OCI-M1 (cell line): ENCODE measurements around the gene HOXD13.

Experiments
- DNase-seq: peaks from one replicate; lab custom pipeline; 2025; lab: John Stamatoyannopoulos, UW

The HOXD13 gene

DNA sequence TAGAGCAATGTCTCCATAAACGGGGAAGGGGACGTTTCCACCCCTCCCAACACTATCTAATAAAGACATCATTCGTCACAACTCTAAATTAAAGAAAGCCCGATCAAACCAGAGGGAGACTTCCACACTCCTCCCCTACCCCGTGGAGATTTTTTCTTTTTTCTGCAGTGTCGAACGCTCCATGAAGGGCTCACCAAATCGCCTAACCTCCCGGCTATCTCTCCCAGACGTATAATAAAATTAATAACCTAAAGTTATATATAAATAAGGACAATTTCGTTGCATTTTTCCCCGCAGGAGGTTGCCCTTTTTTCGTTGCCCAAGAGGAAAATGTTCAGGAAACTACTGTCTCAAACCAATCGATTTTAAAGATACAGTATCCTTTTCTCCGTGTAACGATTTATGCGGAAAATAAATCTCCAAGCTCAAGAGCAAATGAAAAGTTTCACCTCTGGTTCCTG is 11.1 kb upstream of the HOXD13 start:
- no peak for DNase-seq

DNA sequence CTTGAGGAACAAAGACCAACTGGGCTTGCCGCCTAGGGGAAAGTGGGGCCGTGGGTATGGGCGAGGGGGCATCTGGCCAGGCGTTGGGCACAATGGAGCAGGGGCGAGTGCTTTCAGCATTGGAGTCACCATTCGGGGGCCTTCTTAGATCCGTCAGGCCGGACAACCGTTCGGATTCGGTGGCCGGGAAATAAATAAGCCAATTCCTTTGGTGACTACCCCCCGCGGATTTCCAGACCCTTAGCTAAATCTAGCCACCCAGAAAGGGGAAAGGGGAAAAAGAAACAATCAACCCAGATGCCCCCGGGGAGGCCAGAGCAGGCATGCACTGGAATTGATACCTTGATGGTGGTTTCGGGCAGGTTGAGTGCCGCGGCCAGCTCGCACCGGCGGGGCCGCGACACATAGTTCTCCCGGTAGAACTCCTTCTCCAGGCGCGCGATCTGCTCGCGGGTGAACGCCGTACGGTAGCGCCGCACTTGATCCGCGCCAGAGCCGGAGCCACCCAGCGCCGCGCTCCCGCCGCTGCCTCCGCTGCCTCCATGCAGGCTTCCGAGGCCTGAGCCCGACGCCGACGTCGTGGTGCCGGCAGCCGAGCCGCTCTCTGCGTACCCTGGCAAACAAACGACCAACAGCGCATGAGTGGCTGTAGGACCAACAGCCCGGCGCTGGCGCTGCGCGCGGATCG is 10.5 kb upstream of the HOXD13 start:
- DNase-seq = no peak

DNA sequence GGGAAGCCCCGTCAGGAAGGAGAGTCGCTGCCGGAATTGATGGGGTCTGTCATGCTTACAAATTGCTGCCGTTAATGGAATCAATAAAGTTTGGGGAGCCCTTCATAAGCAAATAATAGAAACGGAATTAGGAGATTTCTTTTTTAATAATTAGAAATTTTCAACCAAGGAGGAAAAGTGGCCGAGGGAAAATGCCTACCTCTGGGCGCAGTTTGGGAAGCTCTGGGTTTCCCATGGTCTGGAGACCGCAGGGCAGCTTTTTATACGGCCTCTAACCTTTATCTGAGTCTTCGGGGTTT is 10.0 kb upstream of the HOXD13 start:
- no peak for DNase-seq

DNA sequence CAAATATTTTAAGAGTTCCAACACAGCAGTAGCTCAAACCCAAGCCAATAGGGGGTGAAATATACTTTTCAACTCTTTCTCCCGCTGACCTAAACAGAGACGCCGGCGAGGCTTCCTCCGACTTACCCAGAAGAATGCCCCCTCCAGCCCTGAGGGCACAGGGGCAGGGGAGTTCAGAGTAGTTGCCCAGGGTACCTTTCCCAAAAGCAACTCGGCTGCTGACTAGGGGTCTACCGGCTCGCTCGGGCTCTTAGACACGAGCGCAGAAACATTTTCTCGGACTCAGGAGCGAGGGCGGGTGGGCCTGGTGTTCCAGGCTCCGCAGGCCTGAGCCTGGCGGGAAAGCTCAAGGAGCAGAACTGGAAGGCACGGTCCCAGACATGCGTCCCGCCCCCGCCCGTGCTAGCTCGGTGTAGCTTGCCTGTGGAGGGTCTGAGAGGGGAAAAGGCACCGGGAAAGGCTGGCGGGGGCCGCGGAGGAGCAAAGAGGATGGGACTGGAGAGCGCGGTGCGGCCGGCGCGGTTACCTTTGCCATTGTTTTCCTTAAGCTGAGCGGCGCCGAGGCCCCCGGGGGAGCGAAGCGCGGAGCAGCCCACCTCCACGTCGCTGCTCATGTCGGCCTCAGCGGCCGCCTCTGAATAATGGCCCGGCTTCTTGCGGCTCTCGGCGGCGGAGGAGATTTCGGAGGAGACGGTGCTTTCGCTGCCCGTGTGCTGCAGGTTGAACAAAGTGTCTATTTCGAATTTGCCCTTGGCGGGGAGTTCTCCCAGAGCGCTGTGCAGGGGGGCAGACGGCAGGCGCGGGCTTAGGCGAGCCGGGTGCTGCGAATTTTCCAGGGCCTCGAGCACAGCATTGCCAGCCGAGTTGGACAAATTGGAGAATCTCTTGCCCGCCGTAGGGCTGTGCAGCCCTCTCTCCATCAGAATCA is 9.4 kb upstream of the HOXD13 start:
- no peak for DNase-seq

DNA sequence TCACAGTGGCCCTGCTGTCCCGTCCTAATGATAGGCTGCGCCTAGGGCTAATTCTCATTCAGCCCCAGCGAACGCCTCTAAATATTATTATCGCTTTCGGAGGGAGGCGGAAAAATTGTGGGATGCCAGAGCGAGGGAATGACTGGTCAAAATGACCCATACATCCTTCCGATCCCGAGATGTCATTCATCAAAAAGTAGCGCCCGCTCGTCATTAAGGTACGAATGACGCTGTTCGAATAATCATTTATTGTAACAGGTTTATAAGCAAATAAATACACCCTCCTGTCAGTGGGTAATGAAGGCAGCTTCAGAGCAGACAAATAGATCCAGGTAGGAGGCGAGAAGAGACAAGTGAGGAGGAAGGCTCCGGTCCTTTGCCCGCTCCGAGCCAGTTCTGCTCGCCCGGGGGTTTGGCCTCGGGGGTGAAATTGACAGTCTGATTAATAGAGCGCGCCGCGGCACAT is 8.7 kb upstream of the HOXD13 start, which contains the start of gene EVX2:
Gene EVX2, minus strand, starts transcription at position 167 of the 466 bp plus-strand sequence. CDS start 186 bp downstream, outside the sequence.
- no peak for DNase-seq

DNA sequence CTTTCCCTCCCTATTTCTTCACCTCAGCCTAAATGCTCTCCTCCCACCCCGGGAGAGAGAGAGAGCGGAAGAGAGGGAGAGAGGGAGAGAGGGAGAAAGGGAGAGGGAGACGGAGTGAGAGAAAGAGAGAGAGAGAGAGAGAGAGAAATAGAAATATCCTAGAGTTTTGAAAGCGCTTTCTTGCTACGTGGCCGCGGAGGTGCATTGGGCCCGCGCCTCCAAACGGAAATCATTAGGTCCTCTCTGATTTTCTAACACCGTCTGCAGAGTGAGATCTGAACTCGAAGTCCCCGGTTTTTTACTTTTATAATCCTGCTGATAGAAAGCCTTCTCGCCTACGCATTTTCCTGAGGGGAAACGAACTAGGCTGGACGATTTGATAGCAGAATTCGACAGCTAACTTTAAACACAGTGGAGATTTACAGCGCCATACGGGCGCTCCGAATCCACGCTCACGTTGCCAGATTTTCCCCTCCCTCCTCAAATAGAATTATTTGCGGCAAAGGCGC is 7.9 kb upstream of the HOXD13 start:
- no peak for DNase-seq

DNA sequence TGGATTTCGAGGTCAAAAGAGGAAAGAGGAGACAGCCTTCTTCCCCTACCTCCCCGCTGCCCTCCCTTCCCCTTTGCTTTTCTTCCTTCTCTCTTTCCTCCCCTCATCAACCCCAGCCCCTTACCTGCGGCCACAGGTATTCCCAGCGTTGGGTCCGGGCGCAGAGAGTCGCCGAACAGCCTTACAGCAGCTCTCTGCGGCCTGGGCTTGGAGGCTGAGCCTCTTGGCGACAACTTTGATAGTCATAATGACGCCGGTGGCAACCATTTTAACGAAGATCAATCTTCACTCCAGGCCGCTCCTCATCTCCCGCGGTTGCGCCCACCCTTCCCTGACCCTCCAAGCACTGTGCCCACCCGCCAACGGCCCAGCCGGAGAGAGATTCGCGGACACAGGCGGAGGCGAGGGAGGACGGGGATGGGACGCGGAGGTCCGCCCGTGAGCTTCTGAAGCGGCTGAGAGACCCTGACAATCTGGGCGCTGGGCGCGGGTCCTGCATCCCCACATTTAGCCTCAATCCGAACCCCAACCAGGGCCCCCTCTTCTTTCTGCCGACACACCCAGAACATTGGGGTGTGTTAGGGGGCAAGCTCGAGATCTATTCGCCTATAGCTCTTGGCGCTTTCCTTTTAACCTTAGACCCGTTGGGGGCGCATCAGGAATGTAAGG is 7.3 kb upstream of the HOXD13 start:
- DNase-seq = no peak

DNA sequence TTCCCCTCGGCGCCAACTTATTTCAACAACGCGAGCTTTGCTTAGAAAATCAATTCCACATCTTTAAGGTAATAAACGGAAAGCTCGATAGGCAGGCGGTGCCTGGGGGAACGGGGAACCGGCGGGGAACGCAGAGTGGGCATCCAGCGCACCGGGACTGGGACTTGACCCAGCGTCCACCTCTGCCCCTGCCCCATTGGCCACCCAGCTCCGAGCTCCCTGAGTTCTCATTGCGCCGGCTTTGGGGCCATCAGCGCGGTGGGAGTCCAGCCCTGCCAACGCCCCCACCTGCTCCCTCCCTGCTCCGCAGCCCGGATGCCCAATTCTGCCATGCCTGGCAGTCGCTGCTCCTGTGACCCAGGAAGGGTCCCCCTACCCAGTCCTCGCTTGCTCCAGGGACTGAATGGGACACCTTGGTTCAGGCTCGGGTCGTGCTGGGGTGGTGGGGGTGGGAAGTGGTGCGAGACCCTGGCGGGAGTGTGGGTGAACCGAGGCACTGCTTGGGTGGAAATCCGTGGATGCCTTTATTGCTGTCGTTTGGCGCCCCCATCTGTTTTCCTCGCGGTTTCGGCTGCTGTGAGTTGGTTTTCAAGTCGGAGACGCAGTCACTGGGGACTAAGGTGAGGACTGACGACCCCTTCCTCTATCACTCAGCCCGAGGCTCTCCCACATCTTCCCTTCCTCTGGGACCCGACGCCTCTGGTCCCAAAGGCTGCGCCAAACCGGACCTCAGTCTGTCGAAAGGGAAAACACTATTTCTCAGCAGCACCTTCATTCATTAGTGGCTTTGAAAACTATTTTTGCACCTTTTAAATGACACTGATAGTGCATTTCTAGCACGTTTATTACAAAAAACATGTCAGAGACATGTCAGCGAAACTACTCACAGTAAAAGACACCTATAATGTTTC is 6.4 kb upstream of the HOXD13 start:
- peak; percentile 61 for DNase-seq

DNA sequence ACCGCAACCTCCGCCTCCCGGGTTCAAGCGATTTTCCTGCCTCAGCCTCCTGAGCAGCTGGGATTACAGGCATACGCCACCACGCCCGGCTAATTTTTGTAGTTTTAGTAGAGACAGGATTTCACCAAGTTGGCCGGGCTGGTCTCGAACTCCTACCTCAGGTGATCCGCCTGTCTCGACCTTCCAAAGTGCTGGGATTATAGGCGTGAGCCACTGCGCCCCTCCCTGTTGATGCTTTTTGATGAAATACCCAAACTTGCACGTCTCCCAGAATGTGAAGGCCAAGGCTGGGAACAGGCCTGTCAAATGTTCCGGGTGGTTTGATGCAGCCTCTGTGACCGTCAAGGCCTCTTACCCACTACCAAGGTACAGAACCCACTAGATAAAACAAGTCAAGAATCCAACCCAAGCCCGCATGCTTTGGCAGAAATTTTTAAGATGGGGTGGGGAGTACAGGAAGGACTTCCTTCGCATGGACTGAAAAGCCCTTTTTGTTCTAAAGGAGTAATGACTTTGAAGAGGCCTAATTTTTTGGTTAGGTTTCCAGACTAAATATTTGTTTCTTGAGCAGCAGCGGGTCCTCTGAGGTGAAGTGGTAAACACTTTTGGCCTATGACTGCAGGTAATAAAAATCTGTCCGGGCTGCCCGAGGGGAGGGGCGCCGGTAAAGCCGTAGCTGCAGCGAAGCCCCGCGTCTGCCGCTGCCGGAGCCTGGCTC is 5.0 kb upstream of the HOXD13 start:
- no peak for DNase-seq

DNA sequence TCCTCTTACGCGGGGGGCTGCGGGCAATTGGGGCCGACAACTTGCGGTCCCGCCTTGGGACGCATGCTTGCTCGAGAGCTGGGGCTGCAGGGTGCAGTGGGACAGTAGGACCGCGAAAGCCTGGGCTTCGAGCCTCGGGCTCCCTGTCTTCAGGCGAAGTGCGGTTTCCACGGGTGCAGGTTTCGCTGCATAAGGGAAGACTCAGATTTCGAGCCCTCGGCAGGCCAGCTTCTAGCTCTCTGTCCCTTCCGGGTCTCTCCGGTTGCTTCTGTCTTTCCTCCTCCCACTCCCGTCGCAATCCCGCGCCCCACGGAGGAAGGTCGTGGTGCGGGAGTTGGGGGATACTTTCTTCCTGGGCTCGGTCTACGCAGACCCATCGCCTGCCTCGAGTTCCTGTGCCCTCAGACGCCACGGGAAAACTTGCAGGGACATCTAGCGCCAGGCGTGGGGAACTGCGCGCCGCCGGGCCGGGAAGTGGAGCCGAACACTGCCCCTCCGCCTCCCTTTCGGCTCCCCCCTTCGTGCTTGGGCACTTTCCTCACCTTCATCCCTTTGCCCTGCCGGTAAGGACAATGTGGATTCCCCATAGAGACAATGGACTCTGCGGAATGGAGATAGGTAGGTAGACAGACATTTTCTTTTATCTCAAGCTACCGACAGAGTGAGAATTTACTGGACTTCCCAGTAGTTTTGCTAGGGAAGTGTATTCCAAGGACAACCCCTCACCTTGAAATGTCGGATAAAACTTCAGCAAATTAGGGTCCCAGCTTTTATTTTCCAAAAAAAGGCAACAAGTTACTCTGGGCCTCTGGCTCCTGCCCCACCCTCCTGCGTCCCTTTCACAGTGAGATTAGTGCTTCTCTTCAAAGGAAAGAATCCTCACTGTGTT is 4.2 kb upstream of the HOXD13 start:
- DNase-seq = peak; percentile 78

DNA sequence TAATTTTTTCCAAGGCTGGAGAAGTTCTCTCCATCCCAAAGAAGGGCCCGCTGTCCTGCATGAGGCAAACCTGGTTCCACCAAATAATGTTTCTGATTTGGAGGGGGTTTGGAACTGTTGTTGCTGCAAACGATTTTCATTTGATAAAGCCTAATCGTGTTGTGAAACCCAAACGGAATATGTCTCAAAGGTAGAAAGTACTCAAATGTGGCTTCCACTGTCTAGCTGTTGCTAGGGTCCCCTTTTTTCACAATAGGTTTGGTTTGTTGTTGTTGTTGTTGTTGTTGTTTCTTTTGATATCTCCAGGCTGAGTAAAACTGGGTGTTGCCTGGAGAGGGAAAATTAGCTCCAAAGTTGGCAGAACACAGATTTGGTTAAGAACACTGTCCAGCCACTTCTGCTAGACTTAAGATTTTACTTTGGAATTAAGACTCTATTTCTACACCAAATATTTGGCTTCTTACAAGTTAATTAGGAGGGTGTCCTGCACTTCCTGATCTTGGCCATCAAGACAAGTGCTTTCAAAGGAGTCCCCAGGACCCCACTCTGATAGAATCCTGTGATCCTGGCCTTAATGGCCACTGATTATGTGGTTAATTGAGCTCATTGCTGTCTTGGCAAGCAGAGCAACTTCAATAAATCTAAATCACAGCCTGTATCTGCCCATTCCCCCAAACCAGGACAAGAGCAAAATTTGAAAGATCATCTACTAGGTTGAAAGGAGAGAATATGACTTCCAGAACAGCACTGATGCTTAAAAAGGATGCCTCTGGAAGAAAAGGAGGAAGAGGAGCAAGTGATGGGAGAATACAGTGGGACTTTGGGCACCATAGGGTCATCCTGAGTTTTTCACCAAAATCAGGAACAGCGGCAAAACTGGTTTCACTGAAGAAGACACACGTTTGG is 3.3 kb upstream of the HOXD13 start:
- DNase-seq = no peak

DNA sequence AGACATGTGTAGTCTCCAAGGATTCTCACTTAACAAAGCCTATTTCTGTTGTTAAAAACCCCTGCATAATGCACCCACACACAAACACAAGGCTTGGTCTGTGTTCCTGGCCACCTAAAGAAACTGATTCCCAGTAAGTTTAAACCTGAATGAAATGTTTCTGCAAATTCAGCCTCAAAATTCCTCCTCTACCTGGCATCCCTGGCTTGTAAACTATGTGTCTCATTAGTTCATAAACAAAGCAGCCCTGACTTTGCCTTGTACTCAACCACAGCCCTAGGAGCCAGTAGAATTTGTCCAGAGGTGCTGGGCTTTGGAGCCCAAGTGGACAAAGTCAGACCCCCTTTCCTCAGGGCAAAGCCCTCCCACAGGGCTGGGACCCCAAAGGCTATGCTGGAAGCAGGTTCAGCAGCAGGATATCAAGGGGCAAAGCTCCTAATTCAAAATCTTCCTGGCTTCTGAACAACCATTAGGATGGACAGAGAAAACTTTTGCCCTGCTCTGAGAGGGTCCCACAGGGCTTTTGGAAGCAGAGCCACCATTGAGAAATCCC is 2.6 kb upstream of the HOXD13 start:
- DNase-seq = no peak

DNA sequence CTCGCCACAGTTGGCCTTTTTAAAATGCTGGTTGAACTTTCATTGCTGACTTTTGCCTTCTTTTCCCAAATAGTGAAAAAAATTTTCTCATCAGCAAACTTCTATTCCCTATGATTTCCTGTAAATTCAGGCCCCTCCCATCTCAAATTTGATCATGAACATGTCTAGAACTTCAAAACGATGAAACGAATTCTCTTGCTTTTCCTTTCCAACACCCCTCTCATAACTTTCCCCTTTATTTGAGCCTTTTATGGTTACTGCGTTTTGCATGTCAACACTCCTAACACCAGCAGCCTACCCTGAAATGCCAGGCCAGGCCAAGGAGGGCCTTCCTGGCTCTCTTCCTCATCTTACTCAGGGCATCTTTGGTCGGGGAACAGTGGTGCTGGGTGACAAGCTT is 1.7 kb upstream of the HOXD13 start:
- no peak for DNase-seq

DNA sequence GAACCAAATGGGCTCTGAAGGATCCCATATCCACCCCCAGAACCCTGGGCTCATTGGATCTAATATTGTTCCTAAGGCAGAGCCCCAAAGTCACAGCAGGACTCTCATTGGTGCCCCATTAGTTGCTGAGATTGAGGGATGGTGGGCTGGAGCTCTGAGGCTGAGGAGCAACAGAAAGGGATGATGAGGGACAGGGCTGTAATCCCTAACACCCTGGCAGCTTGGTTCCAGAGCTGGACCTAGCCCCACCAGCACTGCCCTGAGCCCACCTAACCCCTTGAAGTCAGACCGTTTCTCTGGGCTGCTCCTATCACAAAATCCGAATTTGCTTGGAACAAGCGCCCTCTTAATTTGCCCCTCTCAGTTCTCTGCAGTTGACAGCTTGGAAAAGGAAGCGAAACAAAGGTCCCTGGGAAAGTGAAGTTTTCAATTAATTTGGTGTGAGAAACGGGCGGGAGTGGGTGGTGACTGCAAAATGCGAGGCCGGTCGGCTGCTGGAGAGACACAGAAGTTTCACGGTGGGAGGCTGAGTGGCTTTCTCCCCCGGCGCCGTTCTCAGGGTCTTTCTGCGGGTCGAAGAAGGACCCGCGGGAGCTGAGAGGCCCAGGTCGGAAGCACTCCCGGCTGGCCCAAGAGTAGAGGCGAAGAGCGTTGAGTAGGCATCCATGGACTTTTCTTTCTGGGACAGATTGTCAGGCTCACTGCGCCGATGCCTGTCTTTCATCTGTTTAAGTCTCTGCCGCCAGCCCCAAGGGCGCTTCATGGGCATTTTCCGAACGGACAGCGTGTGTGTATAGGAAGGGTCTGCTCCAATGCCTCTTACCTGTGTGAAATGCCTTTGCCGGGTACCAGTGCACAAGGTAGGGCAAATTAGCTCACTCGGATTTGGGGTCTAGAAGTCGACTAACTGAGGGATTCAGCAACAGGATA is 927 bp upstream of the HOXD13 start:
- DNase-seq = no peak

DNA sequence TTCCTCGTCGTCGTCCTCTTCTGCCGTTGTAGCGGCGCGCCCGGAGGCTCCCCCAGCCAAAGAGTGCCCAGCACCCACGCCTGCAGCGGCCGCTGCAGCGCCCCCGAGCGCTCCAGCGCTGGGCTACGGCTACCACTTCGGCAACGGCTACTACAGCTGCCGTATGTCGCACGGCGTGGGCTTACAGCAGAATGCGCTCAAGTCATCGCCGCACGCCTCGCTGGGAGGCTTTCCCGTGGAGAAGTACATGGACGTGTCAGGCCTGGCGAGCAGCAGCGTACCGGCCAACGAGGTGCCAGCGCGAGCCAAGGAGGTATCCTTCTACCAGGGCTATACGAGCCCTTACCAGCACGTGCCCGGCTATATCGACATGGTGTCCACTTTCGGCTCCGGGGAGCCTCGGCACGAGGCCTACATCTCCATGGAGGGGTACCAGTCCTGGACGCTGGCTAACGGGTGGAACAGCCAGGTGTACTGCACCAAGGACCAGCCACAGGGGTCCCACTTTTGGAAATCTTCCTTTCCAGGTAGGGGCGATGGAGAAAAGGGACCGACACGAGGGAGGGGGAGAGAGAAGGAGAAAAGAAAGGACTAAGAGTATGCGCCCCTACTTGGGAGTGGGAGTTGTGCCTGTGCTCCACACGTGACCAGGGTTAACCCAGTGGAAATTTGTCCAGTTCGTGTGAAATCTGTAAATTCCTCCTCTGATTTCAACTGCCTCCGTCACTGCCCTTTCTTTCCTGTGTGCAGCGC is 800 bp downstream of the HOXD13 start:
- DNase-seq = no peak

DNA sequence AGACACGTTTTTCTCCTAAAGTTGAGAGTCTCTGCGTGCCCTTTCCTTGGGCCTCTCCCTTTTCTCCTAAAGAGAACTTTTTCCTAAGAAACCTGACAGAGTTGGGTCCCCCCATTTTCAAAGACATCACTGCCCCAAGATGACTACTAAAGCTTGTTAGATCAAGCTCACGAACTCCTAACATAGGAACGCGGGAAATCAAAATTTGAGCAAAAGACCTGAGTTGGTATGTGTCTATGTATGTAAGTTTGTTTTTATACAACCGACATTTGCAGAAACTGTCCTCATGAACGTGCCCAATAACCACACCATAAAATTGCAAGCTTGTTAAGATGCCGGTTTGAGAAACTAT is 1.4 kb downstream of the HOXD13 start:
- DNase-seq = no peak

DNA sequence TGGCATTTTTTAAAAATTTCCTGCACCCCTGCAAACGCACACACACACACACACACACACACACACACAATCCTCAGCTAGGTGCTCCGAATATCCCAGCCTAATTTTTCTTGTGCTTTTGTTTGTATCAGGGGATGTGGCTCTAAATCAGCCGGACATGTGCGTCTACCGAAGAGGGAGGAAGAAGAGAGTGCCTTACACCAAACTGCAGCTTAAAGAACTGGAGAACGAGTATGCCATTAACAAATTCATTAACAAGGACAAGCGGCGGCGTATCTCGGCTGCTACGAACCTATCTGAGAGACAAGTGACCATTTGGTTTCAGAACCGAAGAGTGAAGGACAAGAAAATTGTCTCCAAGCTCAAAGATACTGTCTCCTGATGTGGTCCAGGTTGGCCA is 1.8 kb downstream of the HOXD13 start:
- no peak for DNase-seq
